ENCODE results near the gene TGIF2. TPM values are rescaled to one million over a fixed set of nuclear protein-coding genes. Genes with fewer than 3 reads are reported as not detected.
A peak's percentile ranks its signal among the peaks of the same experiment; 100 is the strongest.

Gene TGIF2
- total RNA-seq, 2 donors from 2014 or later, result 33.4 to 39.0 TPM

- Mint-ChIP-seq H3K36me3 (ENCODE audit: low read depth) (peaks cover 44% of the 10 kb centered on the region), H3K27me3 (ENCODE audit: insufficient read depth) (no peaks in the 10 kb centered on the region), H3K27ac (peak overlapping the region; percentile 17), H3K4me1 (peaks cover 10% of the 10 kb centered on the region), H3K9me3 (no peaks in the 10 kb centered on the region), H3K4me3 (no peak overlapping the region)
- peaks cover 54% of the 10 kb centered on the region for H3K36me3 ChIP-seq (ENCODE audit: control insufficient read depth, insufficient read depth, low read length)
- H3K27me3 ChIP-seq (ENCODE audit: control insufficient read depth, insufficient read depth, low read length, poor library complexity, severe bottlenecking), result no peaks in the 10 kb centered on the region
- no peaks in the 10 kb centered on the region for H3K4me1 ChIP-seq (ENCODE audit: control insufficient read depth, insufficient read depth, low read length)
- no peak for TF ChIP-seq CTCF (conservative IDR thresholded peaks at IDR 0.05)
- H3K4me3 ChIP-seq (ENCODE audit: low read length), result no peak overlapping the region
- no peak overlapping the region for H3K27ac ChIP-seq (ENCODE audit: low read depth, low read length)
- DNase-seq, result no peak
- no peaks in the 10 kb centered on the region for H3K9me3 ChIP-seq (ENCODE audit: control insufficient read depth, low read length)
- WGBS, 2 experiments (ENCODE audit: insufficient coverage in 1 of 2, insufficient read length in 1 of 2), result 95 to 96% methylated on average over 23 to 29 of the region's 29 CpGs
- H3K9ac ChIP-seq (ENCODE audit: extremely low read depth, low read length, poor library complexity, severe bottlenecking), result no peak overlapping the region
Observed at GRCh38 chr20:36526521-36527011, 46.8 kb upstream of the TGIF2 start.

GRCh38 chr20:36527331-36528125 lies 45.9 kb upstream of the TGIF2 start:
- H3K9ac ChIP-seq (ENCODE audit: extremely low read depth, low read length, poor library complexity, severe bottlenecking), result no peak overlapping the region
- no peaks in the 10 kb centered on the region for H3K9me3 ChIP-seq (ENCODE audit: control insufficient read depth, low read length)
- H3K27me3 ChIP-seq (ENCODE audit: control insufficient read depth, insufficient read depth, low read length, poor library complexity, severe bottlenecking), result no peaks in the 10 kb centered on the region
- H3K36me3 ChIP-seq (ENCODE audit: control insufficient read depth, insufficient read depth, low read length), result peaks cover 53% of the 10 kb centered on the region
- Mint-ChIP-seq H3K27me3 (ENCODE audit: insufficient read depth) (no peaks in the 10 kb centered on the region), H3K27ac (peak overlapping the region; percentile 55), H3K9me3 (no peaks in the 10 kb centered on the region), H3K36me3 (ENCODE audit: low read depth) (peaks cover 40% of the 10 kb centered on the region), H3K4me3 (no peak overlapping the region), H3K4me1 (peaks cover 4% of the 10 kb centered on the region)
- H3K4me3 ChIP-seq (ENCODE audit: low read length), result no peak overlapping the region
- no peak overlapping the region for H3K27ac ChIP-seq (ENCODE audit: low read depth, low read length)
- no peak for TF ChIP-seq CTCF (conservative IDR thresholded peaks at IDR 0.05)
- DNase-seq, result no peak
- 93 to 96% methylated on average over 4 to 28 of the region's 32 CpGs for WGBS, 2 experiments (ENCODE audit: insufficient coverage in 1 of 2, insufficient read length in 1 of 2)
- H3K4me1 ChIP-seq (ENCODE audit: control insufficient read depth, insufficient read depth, low read length), result no peaks in the 10 kb centered on the region

- H3K27me3 ChIP-seq (ENCODE audit: control insufficient read depth, insufficient read depth, low read length, poor library complexity, severe bottlenecking), result no peaks in the 10 kb centered on the region
- H3K9ac ChIP-seq (ENCODE audit: extremely low read depth, low read length, poor library complexity, severe bottlenecking), result no peak overlapping the region
- TF ChIP-seq CTCF (conservative IDR thresholded peaks at IDR 0.05), result no peak
- WGBS, 2 experiments (ENCODE audit: insufficient coverage in 1 of 2, insufficient read length in 1 of 2), result 93 to 100% methylated on average over 9 to 18 of the region's 18 CpGs
- no peaks in the 10 kb centered on the region for H3K9me3 ChIP-seq (ENCODE audit: control insufficient read depth, low read length)
- Mint-ChIP-seq H3K27me3 (ENCODE audit: insufficient read depth) (no peaks in the 10 kb centered on the region), H3K9me3 (no peaks in the 10 kb centered on the region), H3K4me1 (peaks cover 4% of the 10 kb centered on the region), H3K4me3 (no peak overlapping the region), H3K36me3 (ENCODE audit: low read depth) (peaks cover 40% of the 10 kb centered on the region), H3K27ac (no peak overlapping the region)
- no peaks in the 10 kb centered on the region for H3K4me1 ChIP-seq (ENCODE audit: control insufficient read depth, insufficient read depth, low read length)
- peaks cover 45% of the 10 kb centered on the region for H3K36me3 ChIP-seq (ENCODE audit: control insufficient read depth, insufficient read depth, low read length)
- no peak overlapping the region for H3K4me3 ChIP-seq (ENCODE audit: low read length)
- DNase-seq, result no peak
- no peak overlapping the region for H3K27ac ChIP-seq (ENCODE audit: low read depth, low read length)
Observed at GRCh38 chr20:36528176-36528874, 45.1 kb upstream of the TGIF2 start.

All from endodermal cell (in vitro differentiated cells).